HEK293T (cell line): ENCODE data around the gene BCAR3.

Experiments used
- BHLHE40 ChIP-seq: fragments of 450-650 bp; IDR thresholded peaks from 2 replicates; pipeline ENCODE4 v1.6.1; 2016; ENCODE audit warnings: mild to moderate bottlenecking, moderate library complexity, borderline replicate concordance
- ELF4 ChIP-seq: fragments of 450-650 bp; IDR thresholded peaks from 2 replicates; pipeline ENCODE4 v1.6.1; 2017; ENCODE audit warnings: antibody characterized with exemption
- FOXK2 ChIP-seq: fragments of 450-650 bp; IDR thresholded peaks from 2 replicates; pipeline ENCODE4 v1.6.1; 2016; ENCODE audit warnings: mild to moderate bottlenecking
- FOXM1 ChIP-seq: fragments of 450-650 bp; IDR thresholded peaks from 2 replicates; pipeline ENCODE4 v1.6.1; 2017; ENCODE audit warnings: mild to moderate bottlenecking, borderline replicate concordance
- L3MBTL2 ChIP-seq: fragments of 450-650 bp; conservative IDR thresholded peaks from 2 replicates; pipeline ENCODE4 v1.6.1; 2016; ENCODE audit warnings: mild to moderate bottlenecking
- SP1 ChIP-seq: fragments of 450-650 bp; IDR thresholded peaks from 2 replicates; pipeline ENCODE4 v1.6.1; 2017
- TARDBP ChIP-seq: fragments of 450-650 bp; IDR thresholded peaks from 2 replicates; pipeline ENCODE4 v1.6.1; 2016
- ZNF384 ChIP-seq: fragments of 450-650 bp; IDR thresholded peaks from 2 replicates; pipeline ENCODE4 v1.6.1; 2016

GRCh38 chr1:93522721-93523120 is 158.9 kb downstream of the BCAR3 start:
- no peak for TF ChIP-seq L3MBTL2
- TF ChIP-seq BHLHE40, result no peak
- no peak for TF ChIP-seq ELF4
- no peak for TF ChIP-seq TARDBP
- TF ChIP-seq SP1, result no peak
- TF ChIP-seq FOXM1, result no peak
- no peak for TF ChIP-seq ZNF384
- TF ChIP-seq FOXK2, result no peak
